B cell (primary cell): ENCODE measurements around the gene SEH1L. TPM values are rescaled to one million over a fixed set of nuclear protein-coding genes. Genes with fewer than 3 reads are reported as not detected.

Experiments used
- ATAC-seq: fragments of 200-7000 bp; cut with Tn5 transposase; one replicate; pipeline ENCODE4 v1.10.0; 2021; ENCODE audit warnings: low read depth, mild to moderate bottlenecking, moderate number of reproducible peaks, moderate library complexity
- CTCF ChIA-PET: fragments of 350-600 bp; sonication (Branson Sonifier 250); formaldehyde crosslinking; loops from one replicate; lab custom pipeline; 2021; ENCODE audit warnings: antibody characterized with exemption, inconsistent platforms; lab: Charles Lee
- POLR2A ChIA-PET: fragments of 350-600 bp; sonication (Branson Sonifier 250); formaldehyde crosslinking; loops from one replicate; lab custom pipeline; 2021; ENCODE audit warnings: antibody characterized with exemption; lab: Charles Lee
- DNase-seq: peaks from one replicate; pipeline ENCODE4 v3.0.0; 2013
- H2AFZ ChIP-seq: 2 replicates; pipeline ENCODE4 v1.6.1; 2012; ENCODE audit warnings: mild to moderate bottlenecking, low read depth, low read length; ENCODE audit not compliant: insufficient read depth, poor library complexity, severe bottlenecking
- H3K27ac ChIP-seq, 2 donors: 1 replicate in 1 of 2; 2 replicates in 1 of 2; pipeline ENCODE4 v1.5.1; 2012 to 2013; ENCODE audit warnings: low read length in 2 of 2, mild to moderate bottlenecking in 2 of 2, moderate library complexity in 1 of 2
- H3K27me3 ChIP-seq, 4 experiments: fragments of 200-600 bp in 1 of 4; sonication (generic) in 1 of 4; replicated peaks in 1 of 4; 1 replicate in 2 of 4; 2 replicates in 2 of 4; pipeline versions ENCODE4 v1.6.1 to v1.7.0; 2013 to 2016; ENCODE audit warnings: low read length in 3 of 4, mild to moderate bottlenecking in 2 of 4, mixed read lengths in 1 of 4, moderate library complexity in 1 of 4; ENCODE audit not compliant: insufficient read depth in 4 of 4, control insufficient read depth in 3 of 4; ENCODE audit errors: control extremely low read depth in 1 of 4
- H3K36me3 ChIP-seq, 2 experiments: replicated peaks in 1 of 2; 1 replicate in 1 of 2; 2 replicates in 1 of 2; pipeline versions ENCODE4 v1.6.1 to v1.7.1; 2013; ENCODE audit warnings: low read length in 1 of 2; ENCODE audit not compliant: insufficient read depth in 2 of 2, control insufficient read depth in 1 of 2; ENCODE audit errors: control extremely low read depth in 1 of 2, extremely low read depth in 1 of 2
- H3K4me1 ChIP-seq, 2 donors: fragments of 200-600 bp in 1 of 2; sonication (generic) in 1 of 2; 1 replicate in 1 of 2; 2 replicates in 1 of 2; pipeline versions ENCODE4 v1.5.1 to v1.6.1; 2013 to 2017; ENCODE audit warnings: low read length in 2 of 2; ENCODE audit not compliant: control insufficient read depth in 2 of 2, insufficient read depth in 2 of 2
- H3K4me2 ChIP-seq: replicated peaks from 2 replicates; pipeline ENCODE3; 2012; ENCODE audit warnings: mild to moderate bottlenecking, low read depth, low read length; ENCODE audit not compliant: poor library complexity, severe bottlenecking
- H3K4me3 ChIP-seq, 5 experiments: fragments of 200-600 bp in 1 of 5; sonication (generic) in 1 of 5; 1 replicate in 3 of 5; 2 replicates in 2 of 5; pipeline versions ENCODE4 v1.5.1 to v1.7.0; 2011 to 2016; ENCODE audit warnings: low read length in 4 of 5, mild to moderate bottlenecking in 4 of 5, low read depth in 2 of 5, control low read depth in 1 of 5, moderate library complexity in 1 of 5; ENCODE audit not compliant: insufficient read depth in 1 of 5; ENCODE audit errors: control extremely low read depth in 1 of 5, extremely low read depth in 1 of 5
- H3K79me2 ChIP-seq: fragments of 200-600 bp; sonication (generic); one replicate; pipeline ENCODE4 v1.6.0; 2016; ENCODE audit warnings: low read length; ENCODE audit not compliant: control insufficient read depth, insufficient read depth
- H3K9ac ChIP-seq: fragments of 200-600 bp; sonication (generic); 2 replicates; pipeline ENCODE4 v1.6.1; 2017; ENCODE audit warnings: mild to moderate bottlenecking, low read length, moderate library complexity
- H3K9me3 ChIP-seq, 3 donors: one replicate each; pipeline versions ENCODE4 v1.6.1 to v1.7.1; 2013; ENCODE audit warnings: low read length in 2 of 3; ENCODE audit not compliant: control insufficient read depth in 2 of 3, insufficient read depth in 1 of 3; ENCODE audit errors: control extremely low read depth in 1 of 3
- H4K20me1 ChIP-seq: 2 replicates; pipeline ENCODE4 v1.6.0; 2012; ENCODE audit warnings: mild to moderate bottlenecking, low read length; ENCODE audit not compliant: insufficient read depth, control insufficient read depth, poor library complexity, severe bottlenecking
- H3K27ac Mint-ChIP-seq: one replicate; pipeline ENCODE4 v1.8.0; 2021; ENCODE audit warnings: mixed read lengths
- H3K27me3 Mint-ChIP-seq: one replicate; pipeline ENCODE4 v1.8.0; 2021; ENCODE audit warnings: mixed read lengths
- H3K4me1 Mint-ChIP-seq: one replicate; pipeline ENCODE4 v1.8.0; 2021; ENCODE audit warnings: mixed read lengths
- H3K4me3 Mint-ChIP-seq: one replicate; pipeline ENCODE4 v1.8.0; 2021; ENCODE audit warnings: mixed read lengths
- H3K9me3 Mint-ChIP-seq: one replicate; pipeline ENCODE4 v1.8.0; 2022; ENCODE audit warnings: mixed read lengths; ENCODE audit not compliant: insufficient read depth
- CTCF ChIP-seq: fragments of 200-600 bp; IDR thresholded peaks from one replicate; pipeline ENCODE4 v1.8.0; 2022; ENCODE audit warnings: antibody characterized with exemption, mild to moderate bottlenecking
- EZH2 ChIP-seq: IDR thresholded peaks from 2 replicates; pipeline ENCODE4 v1.6.1; 2012; ENCODE audit warnings: borderline replicate concordance, low read depth, mild to moderate bottlenecking, moderate library complexity, low read length; ENCODE audit not compliant: insufficient read depth, poor library complexity, severe bottlenecking
- WGBS: methylation state at CpG from one replicate; pipeline ENCODE4 v1.1.5; 2013; ENCODE audit warnings: missing lambda C conversion rate; ENCODE audit not compliant: insufficient coverage; 5-methylcytosine and 5-hydroxymethylcytosine counted together
- intact Hi-C: fragments of 100-400 bp; cut with micrococcal nuclease; formaldehyde crosslinking; loops from one replicate; pipeline ENCODE4 v1.10.0; 2022
- polyA plus RNA-seq: library from polyadenylated mRNA; depleted of rRNA; stranded (reverse); fragments of >200 nt; gene quantifications from 2 replicates; pipeline ENCODE4 v1.2.3, GENCODE V29; 2012
- total RNA-seq, 2 donors: library from RNA; stranded (reverse); fragments of 120-200 nt in 1 of 2; gene quantifications; 1 replicate in 1 of 2; 2 replicates in 1 of 2; pipeline versions ENCODE4 v1.2.3 to v1.2.4, GENCODE V29; 2013 to 2022

Gene SEH1L
- total and polyA plus RNA-seq, 2 donors (not counting 1 experiment from before 2014, with no cell fraction given) = 8.7 to 46.4 TPM

GRCh38 chr18:13018374-13018773, 70.6 kb downstream of the SEH1L start:
- no peak overlapping the region for H3K4me3 Mint-ChIP-seq
- Histone ChIP-seq H3K4me3 (no peak overlapping the region), H3K27me3 (no peaks in the 10 kb centered on the region), H3K4me1 (no peaks in the 10 kb centered on the region), H3K79me2 (peaks cover 7% of the 10 kb centered on the region), H3K27ac (no peak overlapping the region), H4K20me1 (no peaks in the 10 kb centered on the region), H3K4me2 (no peak overlapping the region), H3K9me3 (peaks cover 0 to 3% (median 0%) of the 10 kb centered on the region in 3 donors), H3K9ac (no peak overlapping the region), H3K36me3 (peaks cover 9 to 57% of the 10 kb centered on the region in 2 experiments), H2AFZ (no peak overlapping the region)
- H3K27ac Mint-ChIP-seq = no peak overlapping the region
- TF ChIP-seq CTCF (no peak), EZH2 (no peak)
- ChIA-PET POLR2A (no interaction called here), CTCF (interaction anchor here (0.6 kb wide), 1 partner anchor 66 kb away, joined by 3 read pairs; no protein-coding TSS in a partner anchor)
- no peak for DNase-seq
- no CpG with 5 or more reads among the region's 2 CpGs for WGBS
- intact Hi-C loops = no loop called here
- peaks cover 6% of the 10 kb centered on the region for H3K4me1 Mint-ChIP-seq
- H3K27me3 Mint-ChIP-seq = no peaks in the 10 kb centered on the region
- peaks cover 2% of the 10 kb centered on the region for H3K9me3 Mint-ChIP-seq
- ATAC-seq = no peak

GRCh38 chr18:13019301-13019700, 71.5 kb downstream of the SEH1L start:
- Histone ChIP-seq H3K4me1 (no peaks in the 10 kb centered on the region), H2AFZ (no peak overlapping the region), H3K9me3 (peaks cover 0 to 3% (median 0%) of the 10 kb centered on the region in 3 donors), H3K27me3 (no peaks in the 10 kb centered on the region), H3K36me3 (peaks cover 16 to 57% of the 10 kb centered on the region in 2 experiments), H3K9ac (no peak overlapping the region), H3K79me2 (peaks cover 16% of the 10 kb centered on the region), H3K4me3 (no peak overlapping the region), H4K20me1 (no peaks in the 10 kb centered on the region), H3K27ac (no peak overlapping the region), H3K4me2 (no peak overlapping the region)
- CTCF ChIA-PET = no interaction called here
- DNase-seq (no peak), ATAC-seq (no peak)
- Mint-ChIP-seq H3K27ac (no peak overlapping the region), H3K9me3 (peaks cover 2% of the 10 kb centered on the region), H3K27me3 (no peaks in the 10 kb centered on the region), H3K4me3 (no peak overlapping the region), H3K4me1 (peaks cover 6% of the 10 kb centered on the region)
- intact Hi-C loops = no loop called here
- WGBS = no CpG with 5 or more reads among the region's 3 CpGs
- no peak for TF ChIP-seq CTCF
- no peak for TF ChIP-seq EZH2
- POLR2A ChIA-PET = no interaction called here
